Bronchial epithelial cell (primary cell): ENCODE data around the gene GTSF1L. TPM values are rescaled to one million over a fixed set of nuclear protein-coding genes. Genes with fewer than 3 reads are reported as not detected.

Experiments used
- DNase-seq: peaks from one replicate; pipeline ENCODE4 v3.0.0-alpha.2; 2010; ENCODE audit warnings: low read depth
- FAIRE-seq: peaks from 2 replicates; lab custom pipeline; 2011; peaks lifted over from hg19 to GRCh38; lab: Jason Lieb, UNC
- H3K27me3 ChIP-seq: 2 replicates; pipeline ENCODE4 v1.5.1; 2011; ENCODE audit warnings: low read length; ENCODE audit not compliant: control insufficient read depth, insufficient read depth
- H3K36me3 ChIP-seq: 2 replicates; pipeline ENCODE4 v1.5.1; 2011; ENCODE audit warnings: low read length; ENCODE audit not compliant: control insufficient read depth, insufficient read depth
- H3K4me3 ChIP-seq: 2 replicates; pipeline ENCODE4 v1.5.1; 2011; ENCODE audit warnings: mild to moderate bottlenecking, low read depth, low read length, control low read depth
- CTCF ChIP-seq: IDR thresholded peaks from 2 replicates; pipeline ENCODE4 v1.5.1; 2011; ENCODE audit warnings: mild to moderate bottlenecking, moderate library complexity, low read length, control low read depth, inconsistent platforms; ENCODE audit not compliant: insufficient read depth, severe bottlenecking
- total RNA-seq: library from RNA; depleted of rRNA; stranded (reverse); fragments of >200 nt; gene quantifications from 2 replicates; pipeline ENCODE4 v1.2.1, GENCODE V29; 2014

GTSF1L gene
- total RNA-seq, 1 donor from 2014 or later: not detected

- Histone ChIP-seq H3K36me3 (no peaks in the 10 kb centered on the region), H3K4me3 (no peak overlapping the region), H3K27me3 (no peaks in the 10 kb centered on the region)
- no peak for DNase-seq
- no peak for TF ChIP-seq CTCF
- no peak for FAIRE-seq
These were observed 37.6 kb downstream of the GTSF1L start for GRCh38 chr20:43689165-43689564.

GRCh38 chr20:43686820-43687219, 40.0 kb downstream of the GTSF1L start:
- Histone ChIP-seq H3K36me3 (no peaks in the 10 kb centered on the region), H3K4me3 (no peak overlapping the region), H3K27me3 (no peaks in the 10 kb centered on the region)
- no peak for TF ChIP-seq CTCF
- FAIRE-seq (no peak), DNase-seq (no peak)

- TF ChIP-seq CTCF: no peak
- no peak overlapping the region for H3K4me3 ChIP-seq
- FAIRE-seq (no peak), DNase-seq (no peak)
- no peaks in the 10 kb centered on the region for H3K27me3 ChIP-seq
- H3K36me3 ChIP-seq: no peaks in the 10 kb centered on the region
These were observed 44.4 kb downstream of the GTSF1L start for GRCh38 chr20:43682446-43682845.

- DNase-seq (no peak), FAIRE-seq (no peak)
- Histone ChIP-seq H3K27me3 (no peaks in the 10 kb centered on the region), H3K36me3 (no peaks in the 10 kb centered on the region), H3K4me3 (no peak overlapping the region)
- no peak for TF ChIP-seq CTCF
These were observed 44.8 kb downstream of the GTSF1L start for GRCh38 chr20:43681991-43682410.

- DNase-seq (no peak), FAIRE-seq (no peak)
- Histone ChIP-seq H3K27me3 (no peaks in the 10 kb centered on the region), H3K4me3 (no peak overlapping the region), H3K36me3 (no peaks in the 10 kb centered on the region)
- no peak for TF ChIP-seq CTCF
These were observed 45.3 kb downstream of the GTSF1L start for GRCh38 chr20:43681468-43681942.

GRCh38 chr20:43680981-43681380, 45.8 kb downstream of the GTSF1L start:
- H3K36me3 ChIP-seq: no peaks in the 10 kb centered on the region
- no peak for TF ChIP-seq CTCF
- DNase-seq: no peak
- no peaks in the 10 kb centered on the region for H3K27me3 ChIP-seq
- no peak overlapping the region for H3K4me3 ChIP-seq
- no peak for FAIRE-seq
